K562 (cell line): Measurements from ENCODE around the gene CXCR2. TPM values are rescaled to one million over a fixed set of nuclear protein-coding genes. Genes with fewer than 3 reads are reported as not detected.

Experiments
- ATAC-seq: fragments of 200-7000 bp; cut with Tn5 transposase; 3 replicates; pipeline ENCODE4 v1.9.1; 2020; ENCODE audit warnings: moderate library complexity
- BruUV-seq: library from RNA; stranded (reverse); fragments of 400-500 nt; replicated peaks from 2 replicates; lab custom pipeline; 2021; lab: Mats Ljungman, UMichigan
- CTCF ChIA-PET: fragments of 300-600 bp; formaldehyde crosslinking; extraction: SDS; loops from one replicate; lab custom pipeline; 2021; ENCODE audit warnings: low intra/inter-chr PET ratio; lab: Yijun Ruan, JAX
- POLR2A ChIA-PET: fragments of 300-600, 350-650 bp; sonication (Branson Sonifier 250); formaldehyde crosslinking; extraction: SDS; loops from one replicate; lab custom pipeline; 2021; ENCODE audit warnings: antibody characterized with exemption, inconsistent platforms; lab: Yijun Ruan, JAX
- DNase-seq, 4 experiments: peaks; one replicate each; pipeline versions ENCODE4 v3.0.0 to v3.0.0-alpha.2; 2011 to 2018; ENCODE audit warnings: low spot score in 3 of 4, mixed read lengths in 3 of 4; ENCODE audit errors: extremely low read depth in 1 of 4
- FAIRE-seq: peaks from 2 replicates; lab custom pipeline; 2011; peaks lifted over from hg19 to GRCh38; lab: Jason Lieb, UNC
- H2AFZ ChIP-seq: 2 replicates; pipeline ENCODE4 v1.6.0; 2011; ENCODE audit warnings: low read depth, low read length, control low read depth, inconsistent platforms
- H3K27ac ChIP-seq: fragments of 200-600 bp; 3 replicates; pipeline ENCODE4 v1.8.0; 2011; ENCODE audit warnings: low read depth, mild to moderate bottlenecking, control low read depth, inconsistent platforms, low read length, moderate library complexity, mixed read lengths; ENCODE audit errors: extremely low read depth
- H3K27me3 ChIP-seq, 2 experiments: fragments of 300-600 bp in 1 of 2; 2 replicates in 1 of 2; 3 replicates in 1 of 2; pipeline versions ENCODE4 v1.6.0 to v1.8.0; 2011; ENCODE audit warnings: inconsistent platforms in 2 of 2, low read length in 2 of 2, mild to moderate bottlenecking in 1 of 2, mixed read lengths in 1 of 2, moderate library complexity in 1 of 2; ENCODE audit not compliant: control insufficient read depth in 2 of 2, insufficient read depth in 2 of 2
- H3K36me3 ChIP-seq: fragments of 300-600 bp; 3 replicates; pipeline ENCODE4 v1.8.0; 2011; ENCODE audit warnings: mild to moderate bottlenecking, low read length, inconsistent platforms; ENCODE audit not compliant: control insufficient read depth, insufficient read depth
- H3K4me1 ChIP-seq, 2 experiments: fragments of 200-600 bp in 1 of 2; replicated peaks in 1 of 2; 2 replicates in 1 of 2; 3 replicates in 1 of 2; pipeline versions ENCODE4 v1.5.1 to v1.8.0; 2011; ENCODE audit warnings: inconsistent platforms in 2 of 2, low read length in 2 of 2, mild to moderate bottlenecking in 1 of 2, mixed read lengths in 1 of 2, moderate library complexity in 1 of 2; ENCODE audit not compliant: control insufficient read depth in 2 of 2, insufficient read depth in 2 of 2
- H3K4me2 ChIP-seq: 2 replicates; pipeline ENCODE4 v1.6.1; 2011; ENCODE audit warnings: low read length, control low read depth, inconsistent platforms, mixed read lengths; ENCODE audit not compliant: insufficient read depth
- H3K4me3 ChIP-seq: fragments of 200-600 bp; sonication (generic), shearing (Covaris generic); 2 replicates; pipeline ENCODE4 v1.5.1; 2016; ENCODE audit warnings: control low read depth, inconsistent platforms
- H3K79me2 ChIP-seq: fragments of 200-600 bp; 3 replicates; pipeline ENCODE4 v1.8.0; 2011; ENCODE audit warnings: low read length, inconsistent platforms; ENCODE audit not compliant: control insufficient read depth, insufficient read depth
- H3K9ac ChIP-seq, 2 experiments: 2 replicates each; pipeline versions ENCODE4 v1.6.0 to v1.6.1; 2011; ENCODE audit warnings: low read depth in 2 of 2, low read length in 2 of 2, control low read depth in 1 of 2, inconsistent platforms in 1 of 2, mild to moderate bottlenecking in 1 of 2, mixed read lengths in 1 of 2; ENCODE audit not compliant: insufficient read depth in 1 of 2
- H3K9me1 ChIP-seq: one replicate; pipeline ENCODE4 v1.6.0; 2011; ENCODE audit warnings: inconsistent platforms, mild to moderate bottlenecking, low read length, moderate library complexity; ENCODE audit not compliant: control insufficient read depth, insufficient read depth
- H3K9me3 ChIP-seq: replicated peaks from 2 replicates; pipeline ENCODE4 v1.5.1; 2011; ENCODE audit warnings: low read depth, low read length, inconsistent platforms; ENCODE audit not compliant: control insufficient read depth, insufficient read depth
- H4K20me1 ChIP-seq: replicated peaks from 2 replicates; pipeline ENCODE4 v1.6.1; 2011; ENCODE audit warnings: low read length, inconsistent platforms, mixed read lengths; ENCODE audit not compliant: control insufficient read depth, insufficient read depth
- ASH1L ChIP-seq: fragments of 450-650 bp; IDR thresholded peaks from 2 replicates; pipeline ENCODE4 v1.6.1; 2018; ENCODE audit warnings: borderline replicate concordance, mild to moderate bottlenecking, low read depth; ENCODE audit not compliant: partially characterized antibody
- BRD4 ChIP-seq: fragments of 200-600 bp; sonication (generic); IDR thresholded peaks from 2 replicates; pipeline ENCODE4 v1.6.1; 2017; ENCODE audit warnings: inconsistent platforms
- CSDE1 ChIP-seq, 2 experiments: fragments of 450-650 bp; IDR thresholded peaks; 2 replicates each; pipeline ENCODE4 v1.6.1; 2016; ENCODE audit warnings: mild to moderate bottlenecking in 1 of 2
- GABPB1 ChIP-seq: sonication (generic); formaldehyde crosslinking; IDR thresholded peaks from 2 replicates; pipeline ENCODE4 v1.8.0; 2022; ENCODE audit warnings: mild to moderate bottlenecking, missing genetic modification reagents
- HCFC1 ChIP-seq: IDR thresholded peaks from 2 replicates; pipeline ENCODE4 v1.6.1; 2012; ENCODE audit warnings: low read depth, low read length, improper control_type of control experiment
- HNRNPLL ChIP-seq: fragments of 200-400 bp; formaldehyde crosslinking; IDR thresholded peaks from 2 replicates; pipeline ENCODE4 v1.6.1; 2017; ENCODE audit warnings: low read length, low read depth, mild to moderate bottlenecking; ENCODE audit not compliant: poor library complexity, severe bottlenecking
- MCM2 ChIP-seq: fragments of 450-650 bp; IDR thresholded peaks from 2 replicates; pipeline ENCODE4 v1.6.1; 2017; ENCODE audit warnings: low read depth, mild to moderate bottlenecking
- NFE2 ChIP-seq: IDR thresholded peaks from 2 replicates; pipeline ENCODE4 v1.6.1; 2014; ENCODE audit warnings: antibody characterized with exemption, low read depth
- NUFIP1 ChIP-seq: fragments of 450-650 bp; IDR thresholded peaks from 2 replicates; pipeline ENCODE4 v1.6.1; 2018; ENCODE audit not compliant: partially characterized antibody
- POLR3A ChIP-seq: IDR thresholded peaks from 2 replicates; pipeline ENCODE4 v1.6.1; 2011; ENCODE audit warnings: borderline replicate concordance, mild to moderate bottlenecking, moderate library complexity; ENCODE audit not compliant: insufficient read length, insufficient read depth; ENCODE audit errors: extremely low read depth
- RNF2 ChIP-seq: sonication (generic); IDR thresholded peaks from 2 replicates; pipeline ENCODE4 v1.6.1; 2016
- ZNF586 ChIP-seq: fragments of 450-650 bp; formaldehyde crosslinking; conservative IDR thresholded peaks from 2 replicates; pipeline ENCODE4 v1.4.0; 2020; ENCODE audit warnings: mild to moderate bottlenecking, moderate library complexity
- WGBS: fragments of 100-300 bp; shearing (Covaris generic); methylation state at CpG from one replicate; pipeline ENCODE4 v1.1.6; 2016; ENCODE audit warnings: low coverage, mixed read lengths; ENCODE audit not compliant: insufficient coverage; ENCODE audit errors: missing lambda C conversion rate; 5-methylcytosine and 5-hydroxymethylcytosine counted together
- in situ Hi-C: fragments of 300-500 bp; cut with MboI; formaldehyde crosslinking; loops from 4 replicates; pipeline ENCODE4 v1.15.0; 2018; ENCODE audit warnings: inconsistent platforms, mixed read lengths
- intact Hi-C: fragments of 100-400 bp; cut with micrococcal nuclease; formaldehyde crosslinking; loops from 2 replicates; pipeline ENCODE4 v1.14.2; 2022
- polyA plus RNA-seq, 8 experiments: library from polyadenylated mRNA; depleted of rRNA in 4 of 8; stranded (reverse) in 5 of 8; unstranded in 3 of 8; fragments of >200 nt; fragmentation: Nextera tagmentation in 2 of 8; fragmentation: Illumina TruSeq in 1 of 8; extraction: Ambion mirVana in 2 of 8; extraction: Trizol in 1 of 8; gene quantifications; 2 replicates each; pipeline versions ENCODE4 v1.2.1 to v1.2.3, GENCODE V29; 2011 to 2014; ENCODE audit warnings: inconsistent platforms in 1 of 8, missing spikeins in 1 of 8
- total RNA-seq, 7 experiments: library from RNA; depleted of rRNA in 6 of 7; stranded (reverse); fragments of >200 nt in 6 of 7; fragmentation: Illumina TruSeq in 2 of 7; extraction: Trizol in 2 of 7; gene quantifications; 2 replicates each; pipeline versions ENCODE4 v1.2.1 to v1.2.3, GENCODE V29; 2011 to 2021; ENCODE audit warnings: low replicate concordance in 1 of 7
- TF ChIP-seq, protein P1 (sequence below): IDR thresholded peaks from 2 replicates; pipeline ENCODE4 v1.6.1; 2012; ENCODE audit warnings: low read depth, low read length, improper control_type of control experiment, borderline replicate concordance

The CXCR2 gene
- total and polyA plus RNA-seq, 9 of the 15 experiments (the other 6 are each of a cell fraction or from before 2014, with no cell fraction given): not detected

DNA sequence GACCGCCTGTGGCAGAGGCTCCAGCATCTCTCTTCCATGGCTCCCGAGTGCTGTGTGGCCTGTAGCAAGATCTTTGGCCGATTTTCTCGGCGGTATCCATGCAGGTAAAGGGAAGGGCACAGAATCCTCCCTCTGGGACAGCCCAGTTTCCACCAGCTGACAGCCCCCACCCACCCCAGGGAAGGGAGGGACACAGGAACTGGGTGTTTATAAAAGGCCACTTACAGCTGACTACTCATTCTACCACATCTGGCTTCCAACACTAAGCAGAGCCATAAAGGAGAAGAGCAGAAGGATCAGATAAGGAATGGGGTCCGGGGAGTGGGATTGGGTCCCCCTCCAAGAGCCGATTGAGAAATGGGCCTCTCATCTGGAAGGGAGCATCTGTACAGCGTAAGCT is 36.6 kb upstream of the CXCR2 start:
- ChIA-PET POLR2A (no interaction called here), CTCF (no interaction called here)
- H2AFZ ChIP-seq: no peak overlapping the region
- DNase-seq: no peak
- TF ChIP-seq NFE2 (no peak), NUFIP1 (no peak), POLR3A (no peak), CSDE1 (IDR thresholded peaks at IDR 0.05) (no peak), GABPB1 (no peak), MCM2 (no peak), ASH1L (no peak), RNF2 (no peak), HCFC1 (no peak), ZNF586 (CRISPR knock-in tag) (no peak), HNRNPLL (no peak), BRD4 (no peak)
- TF ChIP-seq, protein P1, sequence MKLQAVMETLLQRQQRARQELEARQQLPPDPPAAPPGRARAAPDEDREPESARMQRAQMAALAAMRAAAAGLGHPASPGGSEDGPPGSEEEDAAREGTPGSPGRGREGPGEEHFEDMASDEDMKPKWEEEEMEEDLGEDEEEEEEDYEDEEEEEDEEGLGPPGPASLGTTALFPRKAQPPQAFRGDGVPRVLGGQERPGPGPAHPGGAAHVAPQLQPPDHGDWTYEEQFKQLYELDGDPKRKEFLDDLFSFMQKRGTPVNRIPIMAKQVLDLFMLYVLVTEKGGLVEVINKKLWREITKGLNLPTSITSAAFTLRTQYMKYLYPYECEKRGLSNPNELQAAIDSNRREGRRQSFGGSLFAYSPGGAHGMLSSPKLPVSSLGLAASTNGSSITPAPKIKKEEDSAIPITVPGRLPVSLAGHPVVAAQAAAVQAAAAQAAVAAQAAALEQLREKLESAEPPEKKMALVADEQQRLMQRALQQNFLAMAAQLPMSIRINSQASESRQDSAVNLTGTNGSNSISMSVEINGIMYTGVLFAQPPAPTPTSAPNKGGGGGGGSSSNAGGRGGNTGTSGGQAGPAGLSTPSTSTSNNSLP: no peak
- H4K20me1 ChIP-seq: no peaks in the 10 kb centered on the region
- H3K27ac ChIP-seq: no peak overlapping the region
- no peak overlapping the region for H3K9ac ChIP-seq
- H3K4me1 ChIP-seq: no peaks in the 10 kb centered on the region
- in situ Hi-C loops: no loop called here
- FAIRE-seq: no peak
- no peaks in the 10 kb centered on the region for H3K79me2 ChIP-seq
- H3K9me1 ChIP-seq: no peaks in the 10 kb centered on the region
- no peak overlapping the region for H3K4me2 ChIP-seq
- intact Hi-C loops: no loop called here
- no TSS peak for BruUV-seq
- WGBS: 0% methylated on average over 4 of the region's 8 CpGs
- no peaks in the 10 kb centered on the region for H3K9me3 ChIP-seq
- H3K4me3 ChIP-seq: no peak overlapping the region
- H3K36me3 ChIP-seq: no peaks in the 10 kb centered on the region
- H3K27me3 ChIP-seq: no peaks in the 10 kb centered on the region
- no peak for ATAC-seq
